C4-2B (cell line): ENCODE data around the gene EPC1.

Experiments used
- ZFX ChIP-seq: fragments of 450-650 bp; IDR thresholded peaks from 2 replicates; pipeline ENCODE4 v1.6.1; 2017
- TF ChIP-seq, protein P1 (sequence below): fragments of 450-650 bp; conservative IDR thresholded peaks from 2 replicates; pipeline ENCODE4 v1.5.1; 2017; ENCODE audit warnings: mild to moderate bottlenecking

DNA sequence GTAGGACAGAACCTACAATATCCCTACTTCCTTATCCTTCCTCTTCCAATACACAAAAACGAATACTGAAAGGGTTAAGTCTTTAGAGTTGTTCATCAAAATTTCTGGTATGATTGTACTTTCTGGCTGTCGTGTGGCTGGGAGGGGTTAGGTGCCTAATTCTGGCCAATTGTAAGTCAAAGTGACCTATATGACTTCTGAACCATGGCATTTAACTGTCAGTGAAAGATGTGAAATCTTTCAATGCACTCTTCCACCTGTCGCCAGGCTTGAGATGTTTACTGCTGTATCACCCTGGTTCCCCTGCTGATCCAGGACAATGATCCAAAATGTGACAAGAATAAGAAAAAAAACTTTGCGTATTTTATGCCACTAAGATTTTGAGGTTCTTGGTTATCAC, 20.8 kb downstream of the EPC1 start:
- TF ChIP-seq, protein P1, sequence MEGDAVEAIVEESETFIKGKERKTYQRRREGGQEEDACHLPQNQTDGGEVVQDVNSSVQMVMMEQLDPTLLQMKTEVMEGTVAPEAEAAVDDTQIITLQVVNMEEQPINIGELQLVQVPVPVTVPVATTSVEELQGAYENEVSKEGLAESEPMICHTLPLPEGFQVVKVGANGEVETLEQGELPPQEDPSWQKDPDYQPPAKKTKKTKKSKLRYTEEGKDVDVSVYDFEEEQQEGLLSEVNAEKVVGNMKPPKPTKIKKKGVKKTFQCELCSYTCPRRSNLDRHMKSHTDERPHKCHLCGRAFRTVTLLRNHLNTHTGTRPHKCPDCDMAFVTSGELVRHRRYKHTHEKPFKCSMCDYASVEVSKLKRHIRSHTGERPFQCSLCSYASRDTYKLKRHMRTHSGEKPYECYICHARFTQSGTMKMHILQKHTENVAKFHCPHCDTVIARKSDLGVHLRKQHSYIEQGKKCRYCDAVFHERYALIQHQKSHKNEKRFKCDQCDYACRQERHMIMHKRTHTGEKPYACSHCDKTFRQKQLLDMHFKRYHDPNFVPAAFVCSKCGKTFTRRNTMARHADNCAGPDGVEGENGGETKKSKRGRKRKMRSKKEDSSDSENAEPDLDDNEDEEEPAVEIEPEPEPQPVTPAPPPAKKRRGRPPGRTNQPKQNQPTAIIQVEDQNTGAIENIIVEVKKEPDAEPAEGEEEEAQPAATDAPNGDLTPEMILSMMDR, result no peak
- TF ChIP-seq ZFX, result no peak
